SU-DHL-6 (cell line): ENCODE data around the gene LRWD1.

ENCODE experiments used
- H2AFZ ChIP-seq: fragments of 200-600 bp; sonication (generic); 2 replicates; pipeline ENCODE4 v1.6.1; 2014; ENCODE audit warnings: low read depth, mild to moderate bottlenecking, moderate library complexity, mixed read lengths, antibody characterized with exemption, low read length; ENCODE audit not compliant: severe bottlenecking
- H3F3A ChIP-seq: fragments of 200-600 bp; shearing (Covaris generic); 2 replicates; pipeline ENCODE4 v1.6.0; 2016; ENCODE audit warnings: antibody characterized with exemption, mild to moderate bottlenecking; ENCODE audit not compliant: insufficient read depth
- H3K27ac ChIP-seq: fragments of 200-600 bp; sonication (generic); 2 replicates; pipeline ENCODE4 v1.5.1; 2016; ENCODE audit warnings: low read depth, mild to moderate bottlenecking, low read length, moderate library complexity, mixed read lengths
- H3K27me3 ChIP-seq: fragments of 200-600 bp; sonication (generic), shearing (Covaris generic); 2 replicates; pipeline ENCODE4 v1.6.0; 2014; ENCODE audit warnings: mild to moderate bottlenecking, low read length
- H3K36me3 ChIP-seq: fragments of 200-600 bp; sonication (generic); 2 replicates; pipeline ENCODE4 v1.6.1; 2014; ENCODE audit warnings: mild to moderate bottlenecking, low read length, mixed read lengths
- H3K4me2 ChIP-seq: fragments of 300-600, 200-600 bp; shearing (Covaris generic), sonication (generic); 2 replicates; pipeline ENCODE4 v1.6.0; 2014; ENCODE audit warnings: low read length, low read depth, mild to moderate bottlenecking; ENCODE audit not compliant: poor library complexity, severe bottlenecking
- H3K4me3 ChIP-seq: fragments of 200-600 bp; sonication (generic); 2 replicates; pipeline ENCODE4 v1.5.1; 2014; ENCODE audit warnings: antibody characterized with exemption, low read length, mild to moderate bottlenecking, mixed read lengths; ENCODE audit not compliant: insufficient read depth, poor library complexity, severe bottlenecking
- H3K79me2 ChIP-seq: fragments of 200-600 bp; sonication (generic); 2 replicates; pipeline ENCODE4 v1.6.1; 2014; ENCODE audit warnings: mild to moderate bottlenecking, low read length, moderate library complexity; ENCODE audit not compliant: insufficient read depth
- H3K9ac ChIP-seq: fragments of 200-600 bp; sonication (generic); 2 replicates; pipeline ENCODE4 v1.7.0; 2014; ENCODE audit warnings: mild to moderate bottlenecking, low read length
- H3K9me2 ChIP-seq: fragments of 200-600 bp; sonication (generic); replicated peaks from 2 replicates; pipeline ENCODE4 v1.6.1; 2014; ENCODE audit warnings: low read length; ENCODE audit not compliant: insufficient read depth
- H3K9me3 ChIP-seq: fragments of 200-600 bp; sonication (generic); 2 replicates; pipeline ENCODE4 v1.6.1; 2014; ENCODE audit warnings: low read length, mixed read lengths; ENCODE audit not compliant: insufficient read depth
- H4K20me1 ChIP-seq: fragments of 200-600 bp; sonication (generic); 2 replicates; pipeline ENCODE4 v1.6.1; 2014; ENCODE audit warnings: low read depth, mild to moderate bottlenecking, antibody characterized with exemption, low read length, moderate library complexity, mixed read lengths
- CTCF ChIP-seq: fragments of 200-600 bp; sonication (generic); IDR thresholded peaks from one replicate; pipeline ENCODE4 v1.5.1; 2017; ENCODE audit warnings: antibody characterized with exemption, mild to moderate bottlenecking, low read length, moderate library complexity; ENCODE audit not compliant: insufficient read depth, poor library complexity, severe bottlenecking
- EZH2phosphoT487 ChIP-seq: fragments of 200-600 bp; sonication (generic), shearing (Covaris generic); conservative IDR thresholded peaks from 2 replicates; pipeline ENCODE4 v1.6.1; 2018; ENCODE audit warnings: mild to moderate bottlenecking, antibody characterized with exemption, low read length, moderate library complexity, mixed read lengths

The LRWD1 gene

DNA sequence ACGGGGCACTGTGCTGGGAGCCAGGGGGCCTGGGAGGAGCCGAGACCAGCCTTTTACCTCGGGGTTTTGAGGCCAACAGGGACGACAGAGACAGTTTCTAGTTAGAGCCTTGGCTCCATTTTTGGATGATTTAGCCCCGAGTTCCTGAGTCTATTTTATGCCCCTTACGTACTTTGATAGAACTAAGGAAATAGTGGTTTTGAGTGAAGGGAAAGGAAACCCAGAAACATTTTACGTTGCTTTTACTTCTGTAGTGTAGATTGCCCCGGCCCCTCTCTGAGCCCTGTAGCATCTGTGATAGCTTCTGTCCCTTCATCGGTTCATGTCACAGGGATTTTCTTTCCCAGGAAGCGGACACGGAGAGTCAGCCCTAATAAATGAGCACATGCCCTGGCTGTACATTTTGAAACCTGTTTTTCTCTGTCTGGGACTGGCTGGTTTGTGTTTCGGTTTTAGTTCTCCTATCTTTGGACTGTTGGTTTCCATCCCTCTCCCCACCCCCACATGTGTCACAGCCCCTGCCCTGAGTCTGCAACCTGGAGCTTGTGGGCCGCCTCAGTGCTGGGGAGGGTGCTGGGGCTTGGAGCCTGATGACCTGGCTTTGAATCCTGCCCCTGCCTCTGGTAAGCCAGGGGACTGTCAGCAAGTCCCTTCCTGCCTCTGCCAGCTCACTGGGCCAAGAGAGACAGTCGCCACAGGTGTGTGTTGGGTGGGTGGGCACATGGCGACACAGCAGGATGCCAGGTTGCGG, 38.3 kb upstream of the LRWD1 start:
- Histone ChIP-seq H3F3A (peaks cover 71% of the 10 kb centered on the region), H4K20me1 (no peaks in the 10 kb centered on the region), H3K79me2 (no peaks in the 10 kb centered on the region), H3K27ac (peak overlapping the region; percentile 97), H3K9ac (peak overlapping the region; percentile 64), H3K9me3 (no peaks in the 10 kb centered on the region), H3K4me3 (peak overlapping the region; percentile 30), H3K4me2 (peak overlapping the region; percentile 70), H3K36me3 (no peaks in the 10 kb centered on the region), H2AFZ (no peak overlapping the region), H3K9me2 (no peaks in the 10 kb centered on the region), H3K27me3 (no peaks in the 10 kb centered on the region)
- TF ChIP-seq CTCF, result no peak
- no peak for TF ChIP-seq EZH2phosphoT487

DNA sequence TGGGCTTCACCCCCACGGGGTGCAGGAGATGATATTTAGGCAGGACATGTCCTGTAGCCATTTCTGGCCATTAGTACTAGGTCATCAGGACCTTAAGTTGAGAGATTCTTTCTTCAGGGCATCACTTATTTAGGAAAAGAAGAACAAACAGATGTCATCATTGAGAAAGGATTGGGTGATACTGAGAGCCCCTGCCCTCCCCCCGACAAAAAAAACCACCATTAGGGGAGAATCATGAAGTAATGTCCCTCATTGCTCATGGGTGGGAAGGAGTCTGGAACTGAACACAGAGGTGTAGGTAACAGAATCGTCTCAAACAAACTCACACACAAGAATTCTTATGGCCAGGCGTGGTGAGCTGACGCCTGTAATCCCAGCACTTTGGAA, 37.8 kb upstream of the LRWD1 start:
- H3K4me2 ChIP-seq, result peak overlapping the region; percentile 70

DNA sequence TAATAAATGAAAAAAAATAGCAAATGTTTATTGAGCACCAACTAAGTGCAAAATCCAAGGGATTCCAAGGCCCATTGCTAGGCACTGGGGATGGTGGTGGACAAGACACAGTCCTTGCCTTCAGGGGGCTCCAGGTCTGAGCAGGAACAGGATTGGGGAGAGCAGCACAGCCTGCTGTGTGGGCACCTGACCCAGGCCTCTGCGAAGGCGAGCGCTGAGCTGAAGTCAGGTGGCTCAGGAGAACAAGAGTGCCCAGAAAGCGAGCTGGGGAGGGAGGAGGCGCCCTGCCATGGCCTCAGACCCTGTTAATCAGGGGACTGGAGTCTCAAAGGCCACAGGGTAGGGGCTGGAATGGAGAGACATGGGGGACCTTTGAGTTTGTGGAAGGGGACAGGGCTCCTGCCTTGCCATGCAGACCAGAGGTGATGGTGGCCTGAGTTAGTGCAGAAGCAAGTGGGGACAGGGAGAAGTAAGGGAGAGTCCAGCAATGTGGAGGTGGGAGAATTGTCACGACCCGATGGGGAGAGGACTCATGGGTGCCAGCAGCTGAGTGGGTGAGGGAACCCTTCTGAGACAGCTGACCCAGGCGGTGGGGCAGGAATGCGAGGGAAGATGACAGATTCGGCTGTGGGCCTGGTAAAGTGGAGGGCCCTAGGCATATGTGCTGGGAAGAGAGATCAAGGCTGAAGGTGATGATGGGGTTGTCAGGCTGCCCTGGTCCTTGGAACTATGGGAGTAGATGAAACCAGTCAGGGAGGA, 35.5 kb upstream of the LRWD1 start:
- Histone ChIP-seq H3K9me3 (no peaks in the 10 kb centered on the region), H3K79me2 (peaks cover 8% of the 10 kb centered on the region), H3K27ac (peak overlapping the region; percentile 92), H3K27me3 (no peaks in the 10 kb centered on the region), H3K4me3 (no peak overlapping the region), H3K4me2 (no peak overlapping the region), H3F3A (peaks cover 64% of the 10 kb centered on the region), H3K9ac (no peak overlapping the region), H3K36me3 (no peaks in the 10 kb centered on the region), H3K9me2 (no peaks in the 10 kb centered on the region), H4K20me1 (no peaks in the 10 kb centered on the region), H2AFZ (no peak overlapping the region)
- no peak for TF ChIP-seq EZH2phosphoT487
- no peak for TF ChIP-seq CTCF

More for the DNA sequence above, 37.8 kb upstream of the LRWD1 start:
- Histone ChIP-seq H3K27me3 (no peaks in the 10 kb centered on the region), H3K9ac (peak overlapping the region; percentile 64), H3K36me3 (no peaks in the 10 kb centered on the region), H3K9me3 (no peaks in the 10 kb centered on the region), H3F3A (peaks cover 72% of the 10 kb centered on the region), H3K4me3 (peak overlapping the region; percentile 13), H3K79me2 (no peaks in the 10 kb centered on the region), H3K27ac (peak overlapping the region; percentile 97), H4K20me1 (no peaks in the 10 kb centered on the region), H3K9me2 (no peaks in the 10 kb centered on the region), H2AFZ (no peak overlapping the region)
- TF ChIP-seq EZH2phosphoT487 (no peak), CTCF (no peak)
